ENCODE results near the gene TDP1. TPM values are rescaled to one million over a fixed set of nuclear protein-coding genes. Genes with fewer than 3 reads are reported as not detected.
A peak's percentile ranks its signal among the peaks of the same experiment; 100 is the strongest.

TDP1 gene
- total and polyA plus RNA-seq, 9 of the 15 experiments (the other 6 are each of a cell fraction or from before 2014, with no cell fraction given): 21.4 to 41.6 (median 32.3) TPM

- peak; percentile 82 to 96 (median 87) for DNase-seq (ENCODE audit: extremely low read depth in 1 of 4, low spot score in 3 of 4)
- H3K36me3 ChIP-seq (ENCODE audit: control insufficient read depth, insufficient read depth, low read length): peaks cover 43% of the 10 kb centered on the region
- WGBS (ENCODE audit: insufficient coverage, low coverage, missing lambda C conversion rate): 1% methylated on average over 39 of the region's 44 CpGs
- H3K4me1 ChIP-seq (replicated peaks in 1 of 2; ENCODE audit: control insufficient read depth in 2 of 2, insufficient read depth in 2 of 2, low read length in 2 of 2): peaks cover 4 to 7% of the 10 kb centered on the region in 2 experiments; a peak in 3 of 5 replicates
- H4K20me1 ChIP-seq (replicated peaks; ENCODE audit: control insufficient read depth, insufficient read depth, low read length): no peaks in the 10 kb centered on the region
- H3K9me3 ChIP-seq (replicated peaks; ENCODE audit: control insufficient read depth, insufficient read depth, low read depth, low read length): 0 out of 2 replicates have a peak, but pooled peaks cover 2% of the 10 kb centered on the region
- ChIA-PET POLR2A (interaction anchor here (0.6 to 1.0 kb wide), 2 partner anchors 15 to 159 kb away, joined by 3 read pairs; no protein-coding TSS in a partner anchor), CTCF (ENCODE audit: low intra/inter-chr PET ratio) (no interaction called here)
- H3K9me1 ChIP-seq (ENCODE audit: control insufficient read depth, insufficient read depth, low read length): no peaks in the 10 kb centered on the region
- H3K4me2 ChIP-seq (ENCODE audit: insufficient read depth, low read length): peak within 1 kb of the TSS; percentile 98
- peak within 1 kb of the TSS; percentile 88 for H3K27ac ChIP-seq (ENCODE audit: extremely low read depth, low read depth, low read length)
- FAIRE-seq: peak; percentile 97
- peak within 1 kb of the TSS; percentile 81 to 92 for H3K9ac ChIP-seq (ENCODE audit: insufficient read depth in 1 of 2, low read depth in 2 of 2, low read length in 2 of 2)
- in situ Hi-C loops (cut with MboI): no loop called here
- H3K27me3 ChIP-seq (ENCODE audit: control insufficient read depth in 2 of 2, insufficient read depth in 2 of 2, low read length in 2 of 2): no peaks in the 10 kb centered on the region
- ATAC-seq: peak; percentile 93
- H3K79me2 ChIP-seq (ENCODE audit: control insufficient read depth, insufficient read depth, low read length): peaks cover 33% of the 10 kb centered on the region
- intact Hi-C loops (cut with micrococcal nuclease): no loop called here
- TSS peak; percentile 72 for BruUV-seq (replicated peaks)
- peak within 1 kb of the TSS; percentile 85 for H3K4me3 ChIP-seq
- peak within 1 kb of the TSS; percentile 94 for H2AFZ ChIP-seq (ENCODE audit: low read depth, low read length)
- TF ChIP-seq BACH1 (tag; IDR thresholded peaks at IDR 0.05) (no peak), MEF2A (IDR thresholded peaks at IDR 0.05; ENCODE audit: control insufficient read depth, low read depth, low read length) (no peak), HDAC1 (IDR thresholded peaks at IDR 0.05) (peak in 1 of 2 experiments; percentile 96; a peak in 2 of 4 replicates), ZNF384 (IDR thresholded peaks at IDR 0.05; ENCODE audit: low read depth, low read length) (no peak), BRF2 (IDR thresholded peaks at IDR 0.05; ENCODE audit: borderline replicate concordance, insufficient read depth, insufficient read length) (no peak), ZNF311 (CRISPR knock-in tag; IDR thresholded peaks at IDR 0.05) (no peak), MED1 (CRISPR knock-in tag; IDR thresholded peaks at IDR 0.05; ENCODE audit: borderline replicate concordance) (no peak), ZFP36 (IDR thresholded peaks at IDR 0.05; ENCODE audit: low read depth, low read length, partially characterized antibody) (no peak), GABPB1 (CRISPR knock-in tag; IDR thresholded peaks at IDR 0.05) (peak; percentile 75; the same call in 1 of the 2 replicates), FOXJ3 (CRISPR knock-in tag; IDR thresholded peaks at IDR 0.05) (peak; percentile 80), MCM3 (IDR thresholded peaks at IDR 0.05) (no peak), FOXM1 (IDR thresholded peaks at IDR 0.05; ENCODE audit: low read depth) (peak; percentile 73; the same call in 1 of the 2 replicates), FOXM1 (CRISPR knock-in tag; IDR thresholded peaks at IDR 0.05; ENCODE audit: low read depth) (no peak), NCOR1 (IDR thresholded peaks at IDR 0.05) (no peak), YBX1 (IDR thresholded peaks at IDR 0.05) (no peak), ZBTB5 (IDR thresholded peaks at IDR 0.05) (no peak)
- TF ChIP-seq, protein P1, sequence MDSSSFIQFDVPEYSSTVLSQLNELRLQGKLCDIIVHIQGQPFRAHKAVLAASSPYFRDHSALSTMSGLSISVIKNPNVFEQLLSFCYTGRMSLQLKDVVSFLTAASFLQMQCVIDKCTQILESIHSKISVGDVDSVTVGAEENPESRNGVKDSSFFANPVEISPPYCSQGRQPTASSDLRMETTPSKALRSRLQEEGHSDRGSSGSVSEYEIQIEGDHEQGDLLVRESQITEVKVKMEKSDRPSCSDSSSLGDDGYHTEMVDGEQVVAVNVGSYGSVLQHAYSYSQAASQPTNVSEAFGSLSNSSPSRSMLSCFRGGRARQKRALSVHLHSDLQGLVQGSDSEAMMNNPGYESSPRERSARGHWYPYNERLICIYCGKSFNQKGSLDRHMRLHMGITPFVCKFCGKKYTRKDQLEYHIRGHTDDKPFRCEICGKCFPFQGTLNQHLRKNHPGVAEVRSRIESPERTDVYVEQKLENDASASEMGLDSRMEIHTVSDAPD (CRISPR knock-in tag; IDR thresholded peaks at IDR 0.05): no peak
Measured at GRCh38 chr14:89954070-89955021, 1.4 kb upstream of the TDP1 start, which contains the start of gene EFCAB11. Gene EFCAB11 (minus strand): TSS chr14:89954730. CDS start chr14:89954660, 70 bp downstream.
